HG03025 (cell line): ENCODE measurements around the gene AKAIN1.

ENCODE experiments used
- ATAC-seq: cut with Tn5 transposase; IDR thresholded peaks from one replicate; pipeline ENCODE4 v1.9.1; 2021; ENCODE audit warnings: mild to moderate bottlenecking, moderate library complexity; ENCODE audit not compliant: unreplicated experiment, low FRiP score

AKAIN1 gene, protein sequence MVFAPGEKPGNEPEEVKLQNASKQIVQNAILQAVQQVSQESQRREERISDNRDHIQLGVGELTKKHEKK

DNA sequence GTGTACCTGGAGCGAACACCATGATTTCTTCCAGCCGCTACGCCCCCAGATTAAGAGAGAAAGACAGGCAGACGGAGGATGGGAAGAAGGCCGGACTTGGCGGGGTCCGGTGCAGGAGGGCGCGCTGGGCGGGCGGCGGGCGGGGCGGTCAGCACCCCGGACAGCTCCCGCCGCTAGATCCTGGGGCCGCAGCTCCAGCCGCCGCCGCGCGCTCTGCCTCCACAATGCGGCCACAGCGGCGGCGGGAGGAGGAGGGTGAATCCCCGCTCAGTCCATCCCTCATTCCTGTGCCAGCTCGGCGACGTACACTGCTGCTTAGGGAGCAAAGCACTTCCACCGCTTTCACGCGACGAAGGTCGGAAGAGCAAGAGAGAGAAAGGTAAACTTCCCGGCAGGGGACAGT lies at the start of gene AKAIN1:
TSS of gene AKAIN1 (minus strand) at position 226 of the 403 bp plus-strand sequence. CDS start at position 22, 204 bp downstream.
- no peak for ATAC-seq

DNA sequence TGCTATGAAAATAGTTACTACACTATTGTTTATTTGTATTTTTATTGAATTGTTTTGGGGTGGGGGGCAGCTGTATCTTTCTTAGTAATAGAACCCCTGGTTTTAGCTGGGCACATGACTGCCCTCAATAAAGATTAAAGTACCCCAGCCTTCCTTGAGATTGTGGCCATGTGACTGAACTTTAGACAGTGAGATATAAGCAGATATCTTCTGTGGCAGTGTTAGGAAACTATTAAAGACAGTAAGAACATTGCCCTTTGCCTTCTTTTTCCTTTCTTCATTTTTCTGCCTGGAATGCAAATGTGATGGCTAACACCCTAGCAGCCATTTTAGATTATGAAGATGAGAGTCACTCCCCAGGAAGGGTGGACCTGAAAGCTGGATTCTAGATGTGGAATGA lies 47.9 kb upstream of the AKAIN1 start:
- ATAC-seq: no peak

DNA sequence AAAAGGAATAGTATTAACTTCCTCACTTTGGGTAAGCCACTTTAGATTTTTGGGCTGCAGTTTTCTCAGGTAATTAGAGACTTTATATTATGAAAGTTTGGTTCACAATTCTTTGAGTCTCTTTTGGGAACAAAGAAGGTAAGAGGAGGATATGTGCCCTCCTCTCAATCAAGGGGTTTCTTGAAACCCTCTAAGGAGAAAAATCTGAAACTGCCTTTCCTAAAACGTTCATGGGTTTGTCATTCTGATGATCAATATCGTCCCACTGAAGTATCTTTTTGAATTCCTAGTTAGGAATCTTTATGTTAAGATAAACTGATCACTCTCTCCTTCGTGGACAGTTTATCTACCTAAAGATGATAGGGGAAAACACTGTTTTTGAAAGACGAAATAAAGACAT lies 42.4 kb upstream of the AKAIN1 start:
- ATAC-seq: no peak

DNA sequence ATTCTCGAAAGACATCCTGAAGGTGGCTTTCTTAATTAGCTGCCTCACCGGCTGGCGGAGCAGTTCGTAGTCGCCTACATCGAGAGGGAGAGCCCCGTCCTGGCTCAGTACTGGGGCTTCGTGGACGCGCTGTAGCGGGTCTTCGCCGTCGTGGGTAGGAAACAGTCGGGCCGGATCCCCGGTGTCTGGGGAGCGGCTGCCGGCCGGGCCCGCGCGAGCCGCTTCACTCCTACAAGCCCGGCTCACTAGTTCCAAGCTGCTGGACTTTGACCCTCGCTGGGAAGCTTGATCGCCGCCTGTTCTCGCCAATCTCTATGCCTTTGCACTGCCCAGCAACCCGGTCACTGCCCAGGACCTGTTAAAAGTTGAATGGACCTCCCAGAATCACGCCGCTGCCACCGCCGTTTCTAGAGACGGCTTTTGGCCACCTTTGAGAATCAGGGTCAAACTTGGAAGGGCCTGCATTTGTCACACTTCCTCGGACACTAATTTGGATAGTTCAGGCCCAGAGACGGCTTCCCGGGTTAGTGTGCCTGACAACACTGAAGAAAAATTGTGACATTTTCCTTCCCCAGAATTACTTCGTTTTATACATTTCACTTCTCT lies 41.4 kb upstream of the AKAIN1 start:
- ATAC-seq: peak; percentile 36

DNA sequence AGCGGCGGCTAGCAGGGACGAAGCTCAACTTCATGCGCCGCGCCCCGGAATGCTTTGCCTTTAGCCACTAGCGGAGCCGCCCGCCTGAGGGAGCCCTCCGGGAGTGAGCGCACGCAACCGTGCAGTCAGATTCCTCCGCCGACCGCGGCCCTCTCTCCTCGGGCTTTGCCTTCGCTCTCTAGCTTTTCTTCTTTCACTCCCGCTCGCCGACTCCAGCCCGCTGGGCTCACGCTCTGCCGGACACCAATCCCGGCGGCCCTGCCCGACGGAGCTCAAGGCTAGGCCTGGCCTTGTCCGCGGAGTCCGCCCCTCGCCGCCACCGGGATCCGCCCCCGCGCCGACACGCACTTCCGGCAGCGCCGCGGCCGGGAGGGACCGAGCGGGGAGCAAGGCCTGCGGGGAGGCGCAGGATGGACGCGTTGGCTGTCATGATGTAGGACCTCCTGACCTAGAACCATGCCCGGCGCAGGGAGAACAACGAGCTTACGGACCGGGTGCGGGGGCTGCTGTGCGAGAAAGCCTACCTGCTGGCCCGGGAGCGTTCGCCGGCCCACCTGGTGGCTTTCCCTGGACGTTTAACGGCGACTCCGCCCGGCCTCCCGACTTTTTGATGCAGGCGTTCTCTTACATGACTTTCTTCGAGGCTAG lies 40.8 kb upstream of the AKAIN1 start:
- peak; percentile 95 for ATAC-seq

DNA sequence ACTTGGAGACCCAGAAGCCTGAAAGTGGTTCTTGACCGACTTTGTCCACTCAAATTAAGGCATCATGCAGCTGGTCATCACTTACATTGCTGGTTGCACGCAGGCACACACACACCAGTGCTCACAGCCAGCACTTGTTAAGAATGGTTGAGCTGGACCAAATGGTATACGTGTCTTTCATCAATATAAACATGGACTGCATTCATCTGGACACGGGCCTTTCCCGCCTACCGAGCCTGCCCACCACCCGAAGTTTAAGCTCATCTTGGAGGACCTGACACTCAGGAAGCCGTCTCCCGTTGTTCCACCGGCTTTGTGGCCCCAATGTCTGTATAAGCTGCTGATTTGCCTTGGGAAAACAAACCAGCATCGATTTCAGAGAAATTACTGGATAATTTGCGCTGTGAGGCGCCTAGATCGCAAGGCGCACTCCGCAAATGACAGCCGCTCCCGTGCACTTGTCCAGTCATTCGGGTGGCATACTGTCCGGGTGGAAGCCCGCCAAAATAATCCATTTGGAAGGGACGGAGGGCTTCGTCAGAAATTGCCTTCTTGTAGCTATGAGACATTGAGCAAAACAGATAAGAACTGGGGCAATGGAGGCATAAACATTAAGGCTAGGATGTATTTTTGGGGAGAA lies 40.1 kb upstream of the AKAIN1 start:
- peak; percentile 40 for ATAC-seq

DNA sequence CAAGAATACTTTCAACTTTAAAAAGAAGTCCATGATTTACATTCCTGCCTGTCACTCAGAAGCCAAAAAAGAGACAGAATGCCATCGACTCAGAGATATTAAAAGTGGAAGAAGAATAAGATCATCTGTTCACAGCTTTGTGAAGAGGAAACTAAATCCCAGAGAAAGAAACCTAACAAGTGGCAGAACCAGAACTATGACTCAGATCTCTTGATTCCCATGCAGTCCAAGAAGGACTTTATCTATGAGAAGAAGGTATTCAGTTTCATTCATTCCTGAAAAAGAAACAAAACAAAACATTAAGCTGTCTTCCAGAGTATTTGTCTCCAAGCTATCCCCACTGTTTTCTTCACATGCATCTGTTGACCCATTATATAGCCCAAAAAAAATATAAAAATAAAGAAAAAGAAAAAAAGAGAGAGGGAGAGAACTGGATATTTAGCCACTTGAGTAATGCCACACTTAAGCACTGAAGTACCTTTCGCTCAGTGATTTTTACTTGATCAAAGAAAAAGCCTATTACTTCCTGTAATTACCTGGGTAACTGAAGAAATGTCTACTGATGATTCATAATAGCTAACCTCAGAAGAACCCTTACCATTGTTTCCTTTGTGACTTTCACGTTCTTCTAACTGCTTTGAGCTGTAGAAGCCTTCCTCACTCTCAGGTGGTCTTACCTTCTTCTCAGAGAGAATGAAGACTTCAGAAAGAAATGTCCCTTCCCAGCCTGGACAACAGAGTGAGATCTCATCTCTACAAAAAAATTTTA lies 17.7 kb upstream of the AKAIN1 start:
- no peak for ATAC-seq

DNA sequence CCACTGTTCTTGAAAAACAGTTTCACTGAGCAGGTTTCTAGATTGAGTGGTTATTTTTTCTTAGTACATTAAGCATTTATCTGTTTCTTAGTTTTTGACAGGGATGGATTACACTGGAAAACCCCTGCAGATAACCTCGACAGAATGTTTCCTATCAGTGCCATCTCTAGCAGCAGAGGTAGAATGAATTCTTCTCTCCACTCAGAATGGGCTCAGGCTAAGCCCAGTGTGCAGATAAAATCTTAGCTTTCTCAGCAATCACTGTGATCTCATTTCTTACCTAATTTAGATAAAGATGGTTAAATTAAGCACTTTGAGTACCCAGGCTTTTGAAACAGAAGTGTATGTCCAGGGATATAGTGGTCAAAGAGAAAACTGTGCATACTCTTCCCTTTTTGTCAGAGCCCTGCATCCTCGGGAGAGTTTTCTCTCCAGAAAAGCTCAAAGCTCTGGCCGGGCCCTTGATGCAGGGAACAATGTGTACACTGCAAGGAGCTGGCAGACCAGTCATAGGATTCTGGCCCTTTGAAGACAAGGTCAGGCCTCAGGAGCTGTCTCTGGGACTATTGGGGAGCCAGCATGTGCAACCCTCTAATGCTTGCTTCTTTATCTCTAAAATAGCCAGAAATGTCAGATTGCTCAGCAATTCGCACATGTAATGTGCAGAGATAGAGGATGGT lies 10.6 kb upstream of the AKAIN1 start:
- ATAC-seq: no peak

DNA sequence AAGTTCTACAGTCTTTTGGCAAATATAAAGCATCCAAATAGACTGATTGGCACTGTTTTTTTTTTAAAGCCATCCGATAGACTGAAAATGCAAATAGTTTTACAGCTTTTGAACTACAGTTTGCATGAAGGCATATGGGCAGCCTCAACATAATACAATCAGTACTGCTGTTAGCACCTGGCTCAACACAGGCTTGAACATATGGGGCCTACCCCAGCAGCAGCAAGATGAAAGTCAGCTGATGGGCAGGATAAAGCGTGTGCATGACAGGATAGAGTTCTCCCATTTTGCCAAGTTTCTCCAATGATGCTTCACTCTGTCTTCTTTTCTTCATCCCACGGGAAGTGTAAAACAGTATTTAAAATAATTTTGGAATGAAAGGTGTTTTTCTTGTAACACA lies 1.3 kb upstream of the AKAIN1 start:
- ATAC-seq: no peak

DNA sequence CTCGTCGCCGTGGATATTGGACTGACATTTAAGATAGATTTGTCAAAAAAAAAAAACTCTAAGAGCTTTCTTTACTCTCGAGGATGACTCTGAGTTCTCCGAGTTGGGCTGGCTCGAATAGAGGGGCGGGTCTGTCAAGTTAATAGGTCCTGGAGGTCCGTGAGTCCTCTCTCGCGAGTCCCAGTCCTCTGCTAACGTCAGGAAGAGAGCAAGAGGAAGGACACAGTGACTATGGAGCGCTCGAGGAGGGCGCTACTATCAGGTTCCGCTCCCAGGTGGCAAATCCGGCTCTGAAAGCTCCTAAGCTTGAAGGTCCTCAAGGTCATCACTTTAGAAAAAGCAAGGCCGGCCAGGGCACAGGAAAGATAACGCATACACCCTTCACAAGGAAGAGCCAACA lies 404 bp upstream of the AKAIN1 start:
- ATAC-seq: no peak

DNA sequence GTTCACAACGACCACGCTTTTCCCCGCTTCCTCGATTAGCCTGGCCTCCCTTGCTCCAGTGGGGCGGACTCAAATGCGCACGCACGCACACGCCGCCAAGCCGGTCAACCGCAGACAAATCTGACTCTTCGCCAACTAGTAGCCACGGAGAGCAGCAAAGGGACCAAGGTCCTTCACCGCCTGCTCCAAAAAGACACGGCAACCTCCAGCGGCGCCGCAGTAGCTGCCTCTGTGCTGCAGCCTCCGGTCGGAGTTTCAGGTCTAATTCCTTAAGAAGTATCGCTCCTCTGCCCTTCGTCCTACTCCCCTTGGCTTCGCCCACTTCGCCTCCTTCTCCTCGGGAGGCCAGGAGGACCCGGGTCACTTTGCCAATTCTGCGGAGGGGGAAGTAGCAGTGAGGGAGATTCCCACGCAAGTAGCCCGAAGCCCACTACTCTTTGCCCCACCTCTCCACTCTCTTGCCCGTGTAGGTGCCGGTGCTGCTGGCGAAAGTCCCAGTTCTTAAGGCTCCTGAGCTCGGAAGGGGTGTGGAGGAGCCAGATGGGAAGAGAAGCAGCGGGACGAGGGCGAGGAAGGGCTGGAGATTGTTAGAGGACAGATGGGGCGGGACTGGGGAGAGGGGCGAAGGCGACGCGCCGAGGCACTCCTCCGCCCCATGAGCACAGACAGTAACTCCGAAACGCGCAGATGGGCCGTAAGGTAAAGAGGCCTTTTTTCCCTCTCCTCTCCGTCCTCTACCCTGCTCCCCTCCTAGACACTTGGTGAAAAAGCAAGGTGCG lies 615 bp downstream of the AKAIN1 start:
- no peak for ATAC-seq

DNA sequence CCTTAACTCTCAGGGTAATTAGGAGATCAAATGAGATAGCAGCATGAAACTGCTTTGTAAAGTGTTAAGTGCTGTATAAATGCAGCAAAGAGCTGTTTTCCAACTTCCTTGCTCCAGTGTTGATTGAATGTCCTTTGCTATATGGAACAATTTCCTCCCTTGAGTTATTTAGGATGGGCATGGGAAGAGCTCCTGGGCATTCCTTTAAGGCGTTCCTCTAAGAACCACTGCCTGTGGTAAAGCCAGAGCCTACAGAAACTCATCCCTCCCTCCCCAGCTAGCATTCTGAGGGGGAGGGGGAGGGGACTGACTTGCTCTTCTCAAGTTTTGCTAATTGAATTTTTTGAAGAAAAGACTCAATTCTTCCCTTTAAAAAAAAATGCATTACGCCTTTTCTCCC lies 1.4 kb downstream of the AKAIN1 start:
- ATAC-seq: no peak

DNA sequence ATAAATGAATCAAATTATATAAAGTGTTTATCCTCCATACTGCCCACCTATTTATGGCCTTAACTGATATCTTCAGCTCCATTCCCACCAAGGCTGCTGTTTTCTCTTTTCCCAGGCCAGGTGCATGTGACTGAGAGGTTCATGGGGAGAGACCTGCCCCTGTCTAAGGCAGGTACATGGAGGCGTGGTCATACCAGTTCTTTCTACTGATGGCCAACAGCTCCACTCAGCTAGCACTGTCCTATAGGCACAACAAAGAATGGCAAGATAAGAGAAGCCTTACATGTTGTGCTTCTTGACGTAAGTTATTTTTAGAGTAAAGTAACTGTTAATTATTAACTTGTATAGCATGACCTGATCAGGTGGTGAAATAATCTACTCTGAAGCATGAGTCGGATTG lies 16.8 kb downstream of the AKAIN1 start:
- no peak for ATAC-seq

DNA sequence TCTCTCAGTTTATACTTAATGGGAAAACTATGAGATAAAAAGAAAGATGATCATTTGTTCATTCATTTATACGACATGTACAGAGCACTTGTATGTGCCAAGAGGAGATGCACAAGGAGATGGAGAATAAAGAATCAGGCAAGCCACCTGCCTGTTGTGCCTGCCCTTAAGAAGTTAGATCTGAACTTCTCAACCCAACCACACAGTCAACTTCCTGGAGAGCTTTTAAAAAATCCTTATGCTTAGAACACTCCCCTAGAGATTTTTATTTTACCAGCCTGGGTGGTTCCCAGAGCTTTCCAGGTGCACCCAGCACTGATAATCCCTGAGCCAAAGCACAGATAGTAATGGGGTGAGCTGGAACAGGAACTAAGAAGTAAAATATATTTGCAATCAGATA lies 18.5 kb downstream of the AKAIN1 start:
- ATAC-seq: no peak

DNA sequence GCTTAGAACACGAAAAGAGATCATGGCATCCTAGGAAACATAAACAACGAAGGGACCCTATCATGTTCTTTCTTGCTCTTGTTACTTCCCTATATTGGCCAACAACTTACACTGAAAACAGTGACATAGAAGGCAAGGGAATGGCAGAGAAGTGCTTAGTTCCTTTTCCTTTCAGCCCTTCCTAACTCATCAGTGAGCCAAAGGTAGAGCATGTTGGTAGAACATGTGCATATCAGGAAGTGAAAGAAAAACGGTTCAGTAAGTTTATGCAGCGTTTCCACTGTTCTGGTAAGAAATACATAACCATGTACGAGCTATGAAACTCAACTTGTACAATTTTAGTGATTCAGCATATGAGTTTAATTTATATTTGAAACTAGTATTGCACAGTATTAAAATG lies 21.7 kb downstream of the AKAIN1 start:
- peak; percentile 74 for ATAC-seq

DNA sequence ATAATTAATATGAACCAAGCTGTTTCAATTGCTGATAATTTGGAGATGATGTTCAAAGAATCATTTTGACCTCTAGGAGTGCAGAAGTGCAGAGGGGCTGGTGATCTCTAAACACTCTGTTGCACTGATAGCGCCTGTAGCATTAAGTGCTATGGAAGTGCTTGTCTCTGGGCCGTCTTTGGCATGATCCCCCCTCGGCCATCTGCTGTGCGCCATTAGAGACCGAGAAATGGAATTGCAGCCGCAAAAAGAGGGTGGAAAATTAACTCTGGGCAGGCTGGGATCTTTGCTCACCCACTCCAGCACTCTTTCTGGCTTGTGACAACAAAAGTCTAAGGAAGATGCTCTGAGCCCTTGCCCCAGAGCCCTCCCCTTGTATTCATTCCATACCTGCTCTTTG lies 23.4 kb downstream of the AKAIN1 start:
- no peak for ATAC-seq

DNA sequence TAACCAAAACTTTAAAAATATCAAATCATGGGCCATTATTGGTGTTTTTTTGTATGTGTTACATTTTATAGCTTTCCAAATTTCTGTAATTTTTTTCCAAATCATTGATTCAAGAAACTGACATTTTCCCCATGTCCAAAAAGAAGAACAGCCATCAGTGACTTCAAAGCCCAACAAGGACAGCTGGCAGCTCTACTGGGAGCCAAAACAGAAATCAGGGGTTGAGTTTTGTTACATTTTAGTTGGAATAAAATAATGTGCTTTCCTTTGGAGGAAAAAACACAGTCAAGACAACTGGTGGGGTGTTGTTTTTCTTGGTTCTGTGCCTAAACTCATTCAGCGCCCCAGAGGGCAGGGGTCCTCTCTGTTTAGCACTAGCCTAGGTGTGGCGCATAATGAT lies 23.8 kb downstream of the AKAIN1 start:
- ATAC-seq: no peak

DNA sequence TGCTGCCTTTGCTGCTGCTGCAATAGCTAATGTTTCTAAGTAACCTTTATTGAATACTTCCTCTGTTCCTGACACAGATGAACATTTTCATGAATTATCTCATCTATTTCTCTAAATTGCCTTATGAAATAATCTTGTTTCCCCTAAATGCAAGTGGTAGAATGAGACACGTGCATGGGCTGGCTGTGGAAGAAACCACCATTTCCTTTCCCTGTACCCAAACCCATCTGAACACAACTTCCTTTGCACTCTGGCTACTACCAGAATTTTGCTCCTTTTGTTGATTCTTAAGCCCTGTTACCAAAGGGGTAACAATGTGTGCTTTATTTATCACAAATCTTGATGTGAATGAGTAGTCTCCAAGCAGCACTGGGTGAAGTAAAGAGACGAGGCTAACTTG lies 29.2 kb downstream of the AKAIN1 start:
- ATAC-seq: no peak

DNA sequence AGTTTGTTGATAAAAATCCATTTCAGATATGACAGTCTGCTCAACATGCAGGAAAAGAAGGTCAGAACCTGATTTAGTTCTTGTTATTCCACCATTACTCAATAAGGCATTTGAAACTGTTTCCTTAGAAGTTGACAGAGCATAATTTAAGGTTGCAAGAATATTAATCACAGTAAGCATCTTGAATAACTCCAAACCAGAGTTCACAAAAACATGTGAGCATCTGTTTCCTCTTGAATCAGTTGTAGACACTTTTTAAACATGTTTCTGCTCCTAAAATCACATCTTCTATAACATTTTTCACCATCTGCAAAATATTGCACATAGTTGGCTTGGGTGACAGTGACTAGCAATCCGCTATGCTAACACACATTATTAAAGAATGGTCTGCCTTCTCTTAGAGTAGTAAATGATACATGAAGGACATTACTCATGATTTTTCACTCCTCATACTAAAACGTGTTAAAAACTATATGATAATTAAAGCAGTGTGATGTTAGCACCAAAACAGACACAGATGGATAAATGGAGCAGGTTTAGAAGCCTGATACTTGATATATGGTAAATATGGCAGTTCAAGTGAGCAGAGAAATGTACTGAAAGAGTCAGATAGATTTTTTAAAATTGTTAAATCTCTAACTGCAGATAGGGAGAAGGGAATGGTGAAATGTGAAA lies 30.3 kb downstream of the AKAIN1 start:
- no peak for ATAC-seq
